Ectodermal cell (in vitro differentiated cells): ENCODE data around the gene TMC1.

Source experiments
- H3K27ac ChIP-seq: 2 replicates; pipeline ENCODE4 v1.7.0; 2013; ENCODE audit warnings: mild to moderate bottlenecking, low read depth, low read length; ENCODE audit not compliant: insufficient read depth, poor library complexity, severe bottlenecking
- H3K27me3 ChIP-seq: 2 replicates; pipeline ENCODE4 v1.7.0; 2013; ENCODE audit warnings: mild to moderate bottlenecking, low read length; ENCODE audit not compliant: insufficient read depth, control insufficient read depth, poor library complexity, severe bottlenecking
- H3K36me3 ChIP-seq: one replicate; pipeline ENCODE4 v1.7.0; 2013; ENCODE audit warnings: low read length; ENCODE audit not compliant: control insufficient read depth, insufficient read depth
- H3K4me1 ChIP-seq: one replicate; pipeline ENCODE4 v1.7.0; 2013; ENCODE audit warnings: low read length; ENCODE audit not compliant: control insufficient read depth, insufficient read depth
- H3K4me3 ChIP-seq: 2 replicates; pipeline ENCODE4 v1.7.0; 2013; ENCODE audit warnings: low read depth, low read length, control low read depth; ENCODE audit not compliant: insufficient read depth
- H3K9me3 ChIP-seq: 2 replicates; pipeline ENCODE4 v1.7.0; 2013; ENCODE audit warnings: mild to moderate bottlenecking, low read length, moderate library complexity; ENCODE audit not compliant: control insufficient read depth
- WGBS, 2 experiments: methylation state at CpG; one replicate each; pipeline ENCODE4 v1.1.7; 2013; ENCODE audit warnings: missing lambda C conversion rate in 2 of 2; 5-methylcytosine and 5-hydroxymethylcytosine counted together

TMC1 gene

DNA sequence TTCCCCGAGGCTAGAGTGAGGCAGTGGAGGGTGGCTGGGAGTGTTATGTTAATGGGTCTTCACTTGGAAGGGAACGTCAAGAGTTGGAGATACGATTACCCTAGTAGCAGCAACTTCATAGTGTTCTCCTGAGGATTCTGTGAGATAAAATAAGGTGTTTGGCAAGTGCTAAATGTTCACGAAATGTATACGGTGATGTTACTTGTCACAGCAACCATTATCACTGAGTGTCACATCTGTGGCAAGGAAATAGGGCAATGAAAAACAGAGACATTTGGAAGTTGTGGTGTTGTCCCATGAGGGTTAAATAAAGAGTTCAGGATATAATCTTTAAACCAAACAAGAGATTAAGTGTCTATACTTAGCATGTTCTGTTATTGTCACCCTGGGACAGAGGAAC, 248.1 kb downstream of the TMC1 start:
- Histone ChIP-seq H3K36me3 (no peaks in the 10 kb centered on the region), H3K9me3 (no peaks in the 10 kb centered on the region), H3K27ac (no peak overlapping the region), H3K4me1 (no peaks in the 10 kb centered on the region), H3K4me3 (no peak overlapping the region), H3K27me3 (no peaks in the 10 kb centered on the region)
- WGBS, 2 experiments, result 88 to 89% methylated on average over 5 of the region's 5 CpGs

DNA sequence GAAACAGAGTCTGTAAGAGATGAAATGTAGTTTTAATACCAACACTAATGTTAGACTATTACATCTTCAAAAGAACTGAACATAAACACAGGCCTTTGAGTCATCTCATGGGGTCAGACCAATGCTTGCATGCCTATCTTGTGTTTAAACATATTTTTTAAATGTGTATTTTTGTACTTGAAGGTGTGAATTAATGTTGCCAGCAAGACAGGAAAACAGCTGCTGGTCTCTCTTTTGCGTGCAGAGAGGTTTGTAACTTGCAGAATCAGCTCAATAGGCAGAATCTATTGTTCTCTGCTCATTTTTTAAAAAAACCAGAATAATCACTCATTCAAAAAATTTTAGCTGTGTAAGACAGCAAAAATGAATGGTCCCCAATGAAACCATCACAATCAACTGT, 251.3 kb downstream of the TMC1 start:
- 78 to 90% methylated on average over 1 of the region's 1 CpG for WGBS, 2 experiments
- no peaks in the 10 kb centered on the region for H3K36me3 ChIP-seq
- no peak overlapping the region for H3K4me3 ChIP-seq
- no peak overlapping the region for H3K27ac ChIP-seq
- no peaks in the 10 kb centered on the region for H3K27me3 ChIP-seq
- no peaks in the 10 kb centered on the region for H3K4me1 ChIP-seq
- H3K9me3 ChIP-seq, result no peaks in the 10 kb centered on the region

DNA sequence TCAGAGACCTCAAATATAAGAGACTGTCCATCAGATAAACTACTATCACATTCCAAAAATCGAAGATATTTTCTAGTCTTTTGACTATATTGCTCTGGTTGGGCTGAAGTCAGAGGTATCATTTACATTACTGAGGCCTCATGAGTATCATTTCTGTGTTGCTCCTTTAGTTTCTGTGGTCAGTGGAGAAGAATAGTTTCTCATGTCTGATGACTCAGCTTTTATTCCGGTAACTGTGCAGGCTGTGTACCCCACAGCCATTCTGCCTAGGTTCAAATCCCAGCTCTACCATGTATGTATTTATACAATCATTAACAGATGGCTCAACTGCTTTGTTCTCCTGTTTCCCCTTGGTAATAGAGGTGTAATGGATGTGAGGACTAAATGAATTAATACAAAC, 252.2 kb downstream of the TMC1 start:
- Histone ChIP-seq H3K36me3 (no peaks in the 10 kb centered on the region), H3K27ac (no peak overlapping the region)

DNA sequence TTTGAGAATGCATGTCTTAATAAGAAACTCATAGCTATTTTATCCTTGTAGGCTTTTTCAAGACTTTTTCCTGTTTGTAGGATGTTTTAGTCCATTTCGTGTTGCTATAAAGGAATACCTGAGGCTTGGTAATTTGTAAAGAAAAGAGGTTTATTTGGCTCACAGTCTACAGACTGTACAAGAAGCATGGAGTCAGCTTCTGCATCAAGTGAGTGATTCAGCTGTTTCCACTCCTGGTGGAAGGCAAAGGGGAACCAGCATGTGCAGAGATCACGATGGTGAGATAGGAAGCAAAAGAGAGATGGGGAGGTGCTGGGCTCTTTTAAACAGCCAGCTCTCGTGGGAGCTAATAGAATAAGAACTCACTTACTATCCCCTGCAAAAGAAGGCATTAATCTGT, 254.2 kb downstream of the TMC1 start:
- Histone ChIP-seq H3K27me3 (no peaks in the 10 kb centered on the region), H3K9me3 (no peaks in the 10 kb centered on the region), H3K27ac (no peak overlapping the region), H3K4me1 (no peaks in the 10 kb centered on the region), H3K4me3 (no peak overlapping the region), H3K36me3 (no peaks in the 10 kb centered on the region)
- 86 to 89% methylated on average over 3 of the region's 3 CpGs for WGBS, 2 experiments

More for the DNA sequence above, 252.2 kb downstream of the TMC1 start:
- 90 to 96% methylated on average over 2 of the region's 2 CpGs for WGBS, 2 experiments
- no peaks in the 10 kb centered on the region for H3K9me3 ChIP-seq
- no peaks in the 10 kb centered on the region for H3K27me3 ChIP-seq
- no peaks in the 10 kb centered on the region for H3K4me1 ChIP-seq
- H3K4me3 ChIP-seq, result no peak overlapping the region

DNA sequence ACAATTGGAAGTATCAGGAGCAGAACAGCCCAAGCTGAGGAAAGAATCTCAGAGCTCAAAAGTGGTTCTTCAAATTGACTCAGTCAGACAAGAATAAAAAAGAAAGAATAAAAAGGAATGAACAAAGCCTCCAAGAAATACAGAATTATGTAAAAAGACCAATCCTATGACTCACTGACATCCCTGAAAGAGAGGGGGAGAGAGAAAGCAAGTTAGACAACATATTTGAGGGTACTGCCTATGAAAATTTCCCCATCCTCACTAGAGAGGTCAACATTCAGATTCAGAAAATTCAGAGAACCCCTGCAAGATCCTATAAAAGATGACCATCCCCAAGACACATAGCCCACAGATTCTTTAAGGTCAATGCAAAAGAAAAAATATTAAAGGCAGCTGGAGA, 258.2 kb downstream of the TMC1 start:
- Histone ChIP-seq H3K4me3 (no peak overlapping the region), H3K36me3 (no peaks in the 10 kb centered on the region), H3K4me1 (no peaks in the 10 kb centered on the region), H3K27ac (no peak overlapping the region), H3K9me3 (no peaks in the 10 kb centered on the region), H3K27me3 (no peaks in the 10 kb centered on the region)

DNA sequence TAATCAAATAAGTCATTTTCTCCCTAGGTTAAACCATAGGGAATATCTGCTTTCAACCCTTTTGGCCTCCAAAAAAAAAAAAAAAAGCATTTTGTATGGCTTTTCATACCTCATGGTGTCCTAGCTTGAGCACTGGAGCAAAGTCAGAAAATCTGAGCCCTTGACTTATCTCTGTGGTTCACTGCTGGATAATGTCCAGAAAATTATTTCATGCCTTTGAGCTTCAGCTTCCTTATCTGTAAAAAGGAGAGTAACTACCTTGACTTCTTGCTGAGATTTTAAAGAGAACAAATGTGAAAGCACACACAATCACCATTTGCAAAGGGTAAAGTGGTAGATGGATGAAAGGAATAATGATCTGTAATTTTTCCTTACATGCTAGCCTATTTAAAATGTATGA, 265.5 kb downstream of the TMC1 start:
- Histone ChIP-seq H3K4me1 (no peaks in the 10 kb centered on the region), H3K4me3 (no peak overlapping the region), H3K27ac (no peak overlapping the region), H3K36me3 (no peaks in the 10 kb centered on the region), H3K27me3 (no peaks in the 10 kb centered on the region), H3K9me3 (no peaks in the 10 kb centered on the region)

DNA sequence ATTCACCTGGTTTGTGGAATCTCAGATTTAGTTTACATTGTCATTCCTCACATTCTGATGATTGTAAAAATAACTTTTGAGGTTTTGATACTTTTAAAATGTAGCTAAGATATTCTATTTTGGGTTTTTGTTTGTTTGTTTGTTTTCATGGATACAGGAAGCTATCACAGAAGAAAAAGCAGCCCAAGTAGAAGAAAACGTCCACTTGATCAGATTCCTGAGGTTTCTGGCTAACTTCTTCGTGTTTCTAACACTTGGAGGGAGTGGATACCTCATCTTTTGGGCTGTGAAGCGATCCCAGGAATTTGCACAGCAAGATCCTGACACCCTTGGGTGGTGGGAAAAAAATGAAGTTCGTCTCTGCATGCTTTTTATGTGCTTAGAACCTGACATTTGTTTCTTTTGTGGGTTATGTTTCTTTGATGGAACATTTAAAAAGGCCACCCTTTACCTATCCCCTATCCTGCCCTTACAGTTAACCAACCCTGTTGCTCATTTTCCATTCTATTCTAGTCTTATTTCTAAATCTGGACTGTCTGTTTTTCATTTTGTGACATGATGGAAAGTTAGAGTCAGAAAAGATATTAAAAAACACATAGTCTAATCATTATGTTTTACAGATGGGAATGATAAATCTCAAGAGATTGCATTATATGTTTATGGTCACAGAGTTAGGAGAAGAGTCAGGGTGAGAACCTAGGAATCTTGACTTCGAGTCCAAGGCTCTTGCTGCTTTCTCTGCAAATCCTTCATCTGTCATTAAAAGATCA, 267.7 kb downstream of the TMC1 start:
- Histone ChIP-seq H3K9me3 (no peaks in the 10 kb centered on the region), H3K27me3 (no peaks in the 10 kb centered on the region), H3K36me3 (no peaks in the 10 kb centered on the region), H3K27ac (no peak overlapping the region), H3K4me3 (no peak overlapping the region), H3K4me1 (no peaks in the 10 kb centered on the region)
- 90 to 94% methylated on average over 5 of the region's 5 CpGs for WGBS, 2 experiments

DNA sequence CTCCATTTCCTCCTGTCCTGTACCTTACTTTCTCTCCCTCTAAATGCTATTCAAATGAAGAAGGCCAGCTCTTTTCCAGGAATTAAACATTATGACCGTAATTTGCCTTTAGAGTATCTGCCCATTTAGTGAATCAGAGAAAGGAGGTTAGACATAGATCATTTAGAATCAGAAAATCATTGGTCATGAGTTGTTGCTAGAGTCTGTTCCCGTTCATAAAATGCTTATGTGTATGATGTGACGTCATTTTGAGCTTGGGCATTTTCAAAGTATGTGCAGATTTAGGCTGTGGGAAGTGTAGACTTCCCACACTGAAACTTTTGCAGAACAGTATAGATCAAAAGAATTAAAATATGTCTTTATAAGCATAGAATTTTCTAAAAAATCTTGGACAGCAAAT, 268.5 kb downstream of the TMC1 start:
- 93 to 98% methylated on average over 3 of the region's 3 CpGs for WGBS, 2 experiments
- H3K27me3 ChIP-seq, result no peaks in the 10 kb centered on the region
- H3K27ac ChIP-seq, result no peak overlapping the region
- H3K4me1 ChIP-seq, result no peaks in the 10 kb centered on the region
- no peaks in the 10 kb centered on the region for H3K36me3 ChIP-seq
- H3K4me3 ChIP-seq, result no peak overlapping the region
- no peaks in the 10 kb centered on the region for H3K9me3 ChIP-seq

DNA sequence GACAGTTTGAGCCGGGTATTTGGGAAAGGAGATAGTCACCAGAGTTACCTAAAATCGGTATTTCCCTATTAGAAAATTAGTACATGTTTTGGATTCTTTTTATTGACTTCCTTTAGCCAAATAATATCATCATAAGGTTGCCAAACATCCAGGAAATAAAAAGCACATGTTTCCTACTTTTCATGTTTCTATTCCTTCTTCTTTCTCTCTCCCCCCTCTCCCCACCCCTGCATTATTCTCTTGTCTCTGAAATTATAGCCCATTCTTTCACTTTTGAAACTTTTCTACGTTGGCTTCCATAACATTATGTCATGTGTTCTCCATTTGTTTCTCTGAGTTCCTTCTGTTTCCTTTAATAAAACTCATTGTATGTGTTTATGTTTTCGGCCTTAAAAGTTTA, 269.6 kb downstream of the TMC1 start:
- no peaks in the 10 kb centered on the region for H3K36me3 ChIP-seq
- no peaks in the 10 kb centered on the region for H3K27me3 ChIP-seq
- no peaks in the 10 kb centered on the region for H3K9me3 ChIP-seq
- no peak overlapping the region for H3K4me3 ChIP-seq
- no peaks in the 10 kb centered on the region for H3K4me1 ChIP-seq
- H3K27ac ChIP-seq, result no peak overlapping the region
- 94 to 96% methylated on average over 3 to 4 of the region's 4 CpGs for WGBS, 2 experiments

DNA sequence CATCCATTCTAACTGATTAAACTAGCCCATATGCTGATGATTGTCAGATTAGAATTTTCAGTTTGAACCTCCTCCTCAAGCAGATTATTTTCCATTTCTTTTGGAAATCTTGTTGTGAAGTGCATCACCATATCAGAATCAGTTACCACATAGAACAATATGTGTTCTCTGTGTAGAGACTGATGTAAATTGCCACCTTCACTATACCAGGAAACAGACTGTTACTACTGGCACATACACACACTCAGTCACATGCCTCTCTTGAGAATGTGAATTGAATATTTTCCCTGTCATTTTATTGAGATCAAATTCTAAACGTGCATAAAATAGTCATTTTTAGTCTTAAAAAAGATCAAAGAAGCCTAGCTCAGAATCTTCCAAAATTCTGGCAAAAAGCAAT, 270.0 kb downstream of the TMC1 start:
- H3K36me3 ChIP-seq, result no peaks in the 10 kb centered on the region
- no peak overlapping the region for H3K4me3 ChIP-seq
- no peaks in the 10 kb centered on the region for H3K4me1 ChIP-seq
- WGBS, 2 experiments, result 88% methylated on average over 1 of the region's 1 CpG; no CpG with 5 or more reads in 1 of the 2 experiments
- no peak overlapping the region for H3K27ac ChIP-seq
- no peaks in the 10 kb centered on the region for H3K9me3 ChIP-seq
- no peaks in the 10 kb centered on the region for H3K27me3 ChIP-seq

DNA sequence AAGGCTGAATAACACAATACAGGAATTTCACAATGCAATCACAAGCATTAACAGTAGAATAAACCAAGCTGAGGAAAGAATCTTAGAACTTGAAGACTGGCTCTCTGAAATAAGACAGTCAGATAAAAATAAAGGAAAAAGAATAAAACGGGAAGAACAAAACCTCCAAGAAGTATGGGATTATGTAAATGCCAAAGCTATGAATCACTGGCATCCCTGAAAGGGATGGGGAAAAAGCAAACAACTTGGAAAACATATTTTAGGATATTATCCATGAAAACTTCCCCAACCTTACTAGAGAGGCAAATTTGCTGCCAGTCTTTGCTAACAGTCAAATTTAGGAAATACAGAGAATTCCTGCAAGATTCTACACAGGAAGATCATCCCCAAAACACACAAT, 273.5 kb downstream of the TMC1 start:
- Histone ChIP-seq H3K27me3 (no peaks in the 10 kb centered on the region), H3K4me1 (no peaks in the 10 kb centered on the region), H3K4me3 (no peak overlapping the region), H3K27ac (no peak overlapping the region), H3K9me3 (no peaks in the 10 kb centered on the region), H3K36me3 (no peaks in the 10 kb centered on the region)
- 86 to 91% methylated on average over 1 of the region's 1 CpG for WGBS, 2 experiments
